CD14-positive monocyte (primary cell): ENCODE results near the gene NLK. TPM values are rescaled to one million over a fixed set of nuclear protein-coding genes. Genes with fewer than 3 reads are reported as not detected.

Experiments used
- DNase-seq, 3 donors: peaks; one replicate each; pipeline ENCODE4 v3.0.0-alpha.2; 2011 to 2022
- H2AFZ ChIP-seq: 2 replicates; pipeline ENCODE4 v1.6.0; 2012; ENCODE audit warnings: mild to moderate bottlenecking, low read depth, low read length, inconsistent platforms; ENCODE audit not compliant: insufficient read depth, poor library complexity, severe bottlenecking
- H3K27ac ChIP-seq, 2 donors: 1 replicate in 1 of 2; 2 replicates in 1 of 2; pipeline ENCODE4 v1.5.1; 2012 to 2013; ENCODE audit warnings: low read length in 2 of 2, control low read depth in 1 of 2, inconsistent platforms in 1 of 2, low read depth in 1 of 2, mild to moderate bottlenecking in 1 of 2
- H3K27me3 ChIP-seq, 2 donors: one replicate each; pipeline versions ENCODE4 v1.6.0 to v1.6.1; 2011 to 2013; ENCODE audit warnings: low read length in 2 of 2; ENCODE audit not compliant: control insufficient read depth in 2 of 2, insufficient read depth in 2 of 2
- H3K36me3 ChIP-seq, 2 donors: replicated peaks in 1 of 2; 1 replicate in 1 of 2; 2 replicates in 1 of 2; pipeline versions ENCODE4 v1.5.1 to v1.6.1; 2012 to 2013; ENCODE audit warnings: low read length in 2 of 2, control low read depth in 1 of 2, inconsistent platforms in 1 of 2, mild to moderate bottlenecking in 1 of 2; ENCODE audit not compliant: insufficient read depth in 2 of 2, control insufficient read depth in 1 of 2
- H3K4me1 ChIP-seq, 2 donors: 1 replicate in 1 of 2; 2 replicates in 1 of 2; pipeline versions ENCODE4 v1.5.1 to v1.6.1; 2012 to 2013; ENCODE audit warnings: low read length in 2 of 2, control low read depth in 1 of 2, inconsistent platforms in 1 of 2, mild to moderate bottlenecking in 1 of 2, moderate library complexity in 1 of 2; ENCODE audit not compliant: insufficient read depth in 2 of 2, control insufficient read depth in 1 of 2
- H3K4me2 ChIP-seq: replicated peaks from 2 replicates; pipeline ENCODE3; 2012; ENCODE audit warnings: low read length, moderate library complexity, mild to moderate bottlenecking; ENCODE audit not compliant: poor library complexity, severe bottlenecking; ENCODE audit errors: extremely low read depth
- H3K4me3 ChIP-seq, 3 experiments: fragments of 200-600 bp in 1 of 3; sonication (generic) in 1 of 3; replicated peaks in 1 of 3; 1 replicate in 2 of 3; 2 replicates in 1 of 3; pipeline ENCODE4 v1.5.1; 2011 to 2013; ENCODE audit warnings: low read length in 3 of 3, mild to moderate bottlenecking in 3 of 3, control low read depth in 2 of 3, low read depth in 2 of 3, inconsistent platforms in 1 of 3, moderate library complexity in 1 of 3
- H3K79me2 ChIP-seq: 2 replicates; pipeline ENCODE4 v1.6.0; 2012; ENCODE audit warnings: mild to moderate bottlenecking, control low read depth, inconsistent platforms, low read length, moderate library complexity; ENCODE audit not compliant: insufficient read depth
- H3K9ac ChIP-seq: 2 replicates; pipeline ENCODE4 v1.6.0; 2017; ENCODE audit warnings: low read length, mild to moderate bottlenecking; ENCODE audit not compliant: insufficient read depth, poor library complexity, severe bottlenecking
- H3K9me3 ChIP-seq, 2 donors: replicated peaks in 1 of 2; 1 replicate in 1 of 2; 2 replicates in 1 of 2; pipeline versions ENCODE4 v1.5.1 to v1.6.1; 2012 to 2013; ENCODE audit warnings: low read length in 2 of 2, control low read depth in 1 of 2; ENCODE audit not compliant: control insufficient read depth in 1 of 2, insufficient read depth in 1 of 2
- H4K20me1 ChIP-seq: 2 replicates; pipeline ENCODE4 v1.6.0; 2012; ENCODE audit warnings: mild to moderate bottlenecking, low read length, control low read depth, moderate library complexity; ENCODE audit not compliant: insufficient read depth
- H3K27ac Mint-ChIP-seq, 7 donors: one replicate each; pipeline ENCODE4 v1.8.0; 2020; ENCODE audit warnings: mild to moderate bottlenecking in 7 of 7, mixed read lengths in 7 of 7, moderate library complexity in 6 of 7, inconsistent platforms in 2 of 7
- H3K27me3 Mint-ChIP-seq, 3 donors: one replicate each; pipeline ENCODE4 v1.8.0; 2021 to 2022; ENCODE audit warnings: low read depth in 3 of 3, mild to moderate bottlenecking in 3 of 3, mixed read lengths in 3 of 3, moderate library complexity in 3 of 3, inconsistent platforms in 1 of 3
- H3K36me3 Mint-ChIP-seq, 2 donors: one replicate each; pipeline ENCODE4 v1.8.0; 2020; ENCODE audit warnings: mixed read lengths in 2 of 2, inconsistent platforms in 1 of 2, mild to moderate bottlenecking in 1 of 2
- H3K4me1 Mint-ChIP-seq: one replicate; pipeline ENCODE4 v1.8.0; 2020; ENCODE audit warnings: mild to moderate bottlenecking, mixed read lengths
- H3K4me3 Mint-ChIP-seq, 2 donors: one replicate each; pipeline ENCODE4 v1.8.0; 2020; ENCODE audit warnings: mild to moderate bottlenecking in 2 of 2, mixed read lengths in 2 of 2, moderate library complexity in 1 of 2
- H3K9me3 Mint-ChIP-seq, 7 donors: one replicate each; pipeline ENCODE4 v1.8.0; 2020 to 2022; ENCODE audit warnings: mixed read lengths in 7 of 7, mild to moderate bottlenecking in 6 of 7, moderate library complexity in 6 of 7, inconsistent platforms in 2 of 7
- CTCF ChIP-seq: fragments of 200-600 bp; IDR thresholded peaks from one replicate; pipeline ENCODE4 v1.8.0; 2022; ENCODE audit warnings: antibody characterized with exemption, mild to moderate bottlenecking
- WGBS: methylation state at CpG from one replicate; pipeline ENCODE4 v1.1.5; 2013; ENCODE audit warnings: missing lambda C conversion rate; ENCODE audit not compliant: insufficient coverage; 5-methylcytosine and 5-hydroxymethylcytosine counted together
- intact Hi-C, 2 donors: fragments of 100-400 bp; cut with micrococcal nuclease; formaldehyde crosslinking; loops; one replicate each; pipeline versions ENCODE4 v1.15.0 to v1.15.1; 2023
- polyA plus RNA-seq, 3 donors: library from polyadenylated mRNA; depleted of rRNA in 1 of 3; unstranded in 2 of 3; stranded (reverse) in 1 of 3; fragments of 300-500 nt in 2 of 3; fragments of >200 nt in 1 of 3; fragmentation: Illumina TruSeq in 2 of 3; gene quantifications; 1 replicate in 2 of 3; 2 replicates in 1 of 3; pipeline ENCODE4 v1.2.3, GENCODE V29; 2012 to 2021

The NLK gene
- polyA plus RNA-seq, 3 donors, result 1.7 to 6.5 (median 2.0) TPM

- no peak for DNase-seq
- no peaks in the 10 kb centered on the region for H3K4me1 ChIP-seq
- no peak overlapping the region for H3K4me3 ChIP-seq
- Mint-ChIP-seq H3K4me1 (no peaks in the 10 kb centered on the region), H3K4me3 (no peak overlapping the region), H3K9me3 (peaks cover 0 to 7% (median 0%) of the 10 kb centered on the region in 7 donors), H3K27me3 (peaks cover 5 to 7% (median 6%) of the 10 kb centered on the region in 3 donors), H3K27ac (no peak overlapping the region), H3K36me3 (no peaks in the 10 kb centered on the region)
- 76% methylated on average over 4 of the region's 7 CpGs for WGBS
- no peak for TF ChIP-seq CTCF
- H3K27ac ChIP-seq, result no peak overlapping the region
- intact Hi-C loops, result no loop called here
- no peak overlapping the region for H3K9ac ChIP-seq
- H3K79me2 ChIP-seq, result no peaks in the 10 kb centered on the region
- no peaks in the 10 kb centered on the region for H4K20me1 ChIP-seq
- no peak overlapping the region for H3K4me2 ChIP-seq
- no peaks in the 10 kb centered on the region for H3K36me3 ChIP-seq
- peaks cover 7 to 10% of the 10 kb centered on the region in 2 donors for H3K9me3 ChIP-seq
- no peak overlapping the region for H2AFZ ChIP-seq
- no peaks in the 10 kb centered on the region for H3K27me3 ChIP-seq
These were observed 48.7 kb upstream of the NLK start for GRCh38 chr17:27993723-27994310.

GRCh38 chr17:27994586-27994985 lies 47.9 kb upstream of the NLK start:
- no peak overlapping the region for H3K9ac ChIP-seq
- H3K36me3 Mint-ChIP-seq, result no peaks in the 10 kb centered on the region
- peaks cover 0 to 7% (median 0%) of the 10 kb centered on the region in 7 donors for H3K9me3 Mint-ChIP-seq
- H3K4me1 Mint-ChIP-seq, result no peaks in the 10 kb centered on the region
- H3K4me3 ChIP-seq, result no peak overlapping the region
- no peak for TF ChIP-seq CTCF
- H3K4me1 ChIP-seq, result no peaks in the 10 kb centered on the region
- H3K4me3 Mint-ChIP-seq, result no peak overlapping the region
- no peaks in the 10 kb centered on the region for H3K79me2 ChIP-seq
- H3K36me3 ChIP-seq, result no peaks in the 10 kb centered on the region
- no peaks in the 10 kb centered on the region for H4K20me1 ChIP-seq
- no peak overlapping the region for H3K27ac Mint-ChIP-seq
- no peak for DNase-seq
- no peaks in the 10 kb centered on the region for H3K27me3 ChIP-seq
- no peak overlapping the region for H3K4me2 ChIP-seq
- peaks cover 6 to 7% (median 7%) of the 10 kb centered on the region in 3 donors for H3K27me3 Mint-ChIP-seq
- H2AFZ ChIP-seq, result no peak overlapping the region
- no peak overlapping the region for H3K27ac ChIP-seq
- intact Hi-C loops, result no loop called here
- peaks cover 7 to 10% of the 10 kb centered on the region in 2 donors for H3K9me3 ChIP-seq
- WGBS, result no CpG with 5 or more reads among the region's 1 CpG
